Measurements from ENCODE around the gene CCNDBP1. TPM values are rescaled to one million over a fixed set of nuclear protein-coding genes. Genes with fewer than 3 reads are reported as not detected.

CCNDBP1 gene
- total RNA-seq, 1 experiment from 2014 or later, result 39.8 TPM

- TF ChIP-seq ZFX (IDR thresholded peaks at IDR 0.05) (no peak), EZH2phosphoT487 (IDR thresholded peaks at IDR 0.05; ENCODE audit: borderline replicate concordance) (no peak), POLR2AphosphoS5 (IDR thresholded peaks at IDR 0.05; ENCODE audit: low read depth, low read length) (no peak), SP1 (IDR thresholded peaks at IDR 0.05; ENCODE audit: low read depth) (no peak), JUND (IDR thresholded peaks at IDR 0.05) (no peak), YY1 (IDR thresholded peaks at IDR 0.05; ENCODE audit: extremely low read depth, insufficient replicate concordance, low read depth, low read length) (no peak), EZH2 (IDR thresholded peaks at IDR 0.05) (no peak), TCF7L2 (IDR thresholded peaks at IDR 0.05; ENCODE audit: borderline replicate concordance, extremely low read depth, insufficient read depth, insufficient read length) (no peak), ELF1 (IDR thresholded peaks at IDR 0.05; ENCODE audit: borderline replicate concordance, low read depth) (no peak), CBX3 (IDR thresholded peaks at IDR 0.05; ENCODE audit: low read depth) (no peak), SIN3A (IDR thresholded peaks at IDR 0.05; ENCODE audit: low read depth) (no peak), FOSL1 (IDR thresholded peaks at IDR 0.05; ENCODE audit: low read depth) (no peak), ATF3 (IDR thresholded peaks at IDR 0.05) (no peak), CEBPB (IDR thresholded peaks at IDR 0.05; ENCODE audit: low read depth) (no peak), ZNF274 (IDR thresholded peaks at IDR 0.05; ENCODE audit: low read depth, low read length) (no peak)
- TF ChIP-seq, protein P1, sequence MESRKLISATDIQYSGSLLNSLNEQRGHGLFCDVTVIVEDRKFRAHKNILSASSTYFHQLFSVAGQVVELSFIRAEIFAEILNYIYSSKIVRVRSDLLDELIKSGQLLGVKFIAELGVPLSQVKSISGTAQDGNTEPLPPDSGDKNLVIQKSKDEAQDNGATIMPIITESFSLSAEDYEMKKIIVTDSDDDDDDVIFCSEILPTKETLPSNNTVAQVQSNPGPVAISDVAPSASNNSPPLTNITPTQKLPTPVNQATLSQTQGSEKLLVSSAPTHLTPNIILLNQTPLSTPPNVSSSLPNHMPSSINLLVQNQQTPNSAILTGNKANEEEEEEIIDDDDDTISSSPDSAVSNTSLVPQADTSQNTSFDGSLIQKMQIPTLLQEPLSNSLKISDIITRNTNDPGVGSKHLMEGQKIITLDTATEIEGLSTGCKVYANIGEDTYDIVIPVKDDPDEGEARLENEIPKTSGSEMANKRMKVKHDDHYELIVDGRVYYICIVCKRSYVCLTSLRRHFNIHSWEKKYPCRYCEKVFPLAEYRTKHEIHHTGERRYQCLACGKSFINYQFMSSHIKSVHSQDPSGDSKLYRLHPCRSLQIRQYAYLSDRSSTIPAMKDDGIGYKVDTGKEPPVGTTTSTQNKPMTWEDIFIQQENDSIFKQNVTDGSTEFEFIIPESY (IDR thresholded peaks at IDR 0.05; ENCODE audit: extremely low read depth, insufficient replicate concordance, low read length), result no peak
- TF ChIP-seq, protein P2, sequence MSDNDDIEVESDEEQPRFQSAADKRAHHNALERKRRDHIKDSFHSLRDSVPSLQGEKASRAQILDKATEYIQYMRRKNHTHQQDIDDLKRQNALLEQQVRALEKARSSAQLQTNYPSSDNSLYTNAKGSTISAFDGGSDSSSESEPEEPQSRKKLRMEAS (IDR thresholded peaks at IDR 0.05), result no peak
- peaks cover 3% of the 10 kb centered on the region; the same call in 1 of the 2 replicates for H4K20me1 ChIP-seq (ENCODE audit: insufficient read depth)
- no peaks in the 10 kb centered on the region for H3K9me3 ChIP-seq (ENCODE audit: control insufficient read depth in 1 of 2, insufficient read depth in 1 of 2, low read depth in 1 of 2, low read length in 2 of 2)
- H3K79me2 ChIP-seq (ENCODE audit: insufficient read depth, low read length), result no peaks in the 10 kb centered on the region
- no peak overlapping the region for H2AFZ ChIP-seq (ENCODE audit: low read depth, low read length, poor library complexity, severe bottlenecking)
- peaks cover 12 to 29% of the 10 kb centered on the region in 2 experiments; a peak in 3 of 4 replicates for H3K36me3 ChIP-seq (ENCODE audit: control insufficient read depth in 1 of 2, insufficient read depth in 2 of 2, low read length in 2 of 2)
- intact Hi-C loops (cut with micrococcal nuclease), result no loop called here
- TSS peak; percentile 5 for BruUV-seq (replicated peaks)
- POLR2A ChIA-PET, result no interaction called here
- no peak overlapping the region for H3K9ac ChIP-seq (ENCODE audit: low read length)
- no peak for ATAC-seq
- no peak overlapping the region for H3K4me3 ChIP-seq (replicated peaks in 1 of 2; ENCODE audit: low read depth in 1 of 2, low read length in 2 of 2)
- no peak for DNase-seq (ENCODE audit: low read depth, low spot score)
- no peak overlapping the region for H3K27ac ChIP-seq (ENCODE audit: low read depth, low read length)
- H3K9me2 ChIP-seq (ENCODE audit: insufficient read depth), result no peaks in the 10 kb centered on the region
- H3K4me1 ChIP-seq (ENCODE audit: control insufficient read depth in 1 of 2, insufficient read depth in 2 of 2, low read length in 2 of 2), result no peaks in the 10 kb centered on the region
- no peak overlapping the region for H3K4me2 ChIP-seq (ENCODE audit: low read length)
- no peaks in the 10 kb centered on the region for H3K27me3 ChIP-seq (ENCODE audit: insufficient read depth, low read length)
- CTCF ChIA-PET, result interaction anchor here (1.0 to 3.1 kb wide), 3 partner anchors 9 to 31 kb away, joined by 3 to 23 read pairs (median 3); no protein-coding TSS in a partner anchor
- RAD21 ChIA-PET (ENCODE audit: low non-redundant PET in 1 of 2, low total read pairs in 2 of 2, uncharacterized antibody in 2 of 2, unreplicated experiment in 2 of 2), result no interaction called here
Measured at GRCh38 chr15:43194795-43195194, 9.6 kb downstream of the CCNDBP1 start.
